Sigmoid colon (tissue), 7 donors: ENCODE data around the gene ALMS1. TPM values are rescaled to one million over a fixed set of nuclear protein-coding genes. Genes with fewer than 3 reads are reported as not detected.
"Not testable (repeated sequence)": the region's sequence is repeated elsewhere in the genome, so short reads cannot be mapped to it uniquely, and the experiment has no call there.

Experiments used
- DNase-seq: peaks from one replicate; pipeline ENCODE4 v3.0.0-alpha.2; 2019
- H3K27ac ChIP-seq, 4 donors: fragments of 200-600 bp; sonication (generic); one replicate each; pipeline ENCODE4 v1.5.1; 2016 to 2019; ENCODE audit warnings: mild to moderate bottlenecking in 1 of 4
- H3K27me3 ChIP-seq, 3 donors: fragments of 200-600 bp; sonication (generic); one replicate each; pipeline ENCODE4 v1.5.1; 2019; ENCODE audit warnings: mild to moderate bottlenecking in 1 of 3
- H3K36me3 ChIP-seq, 4 donors: fragments of 200-600 bp; sonication (generic); one replicate each; pipeline ENCODE4 v1.5.1; 2016 to 2019
- H3K4me1 ChIP-seq, 4 donors: fragments of 200-600 bp; sonication (generic); one replicate each; pipeline ENCODE4 v1.5.1; 2017 to 2019
- H3K4me3 ChIP-seq, 4 donors: fragments of 200-600 bp; sonication (generic); one replicate each; pipeline ENCODE4 v1.5.1; 2017 to 2019; ENCODE audit warnings: mild to moderate bottlenecking in 2 of 4, moderate library complexity in 1 of 4
- H3K9me3 ChIP-seq, 4 donors: fragments of 200-600 bp in 3 of 4; sonication (generic) in 3 of 4; one replicate each; pipeline versions ENCODE4 v1.5.1 to v1.6.1; 2013 to 2019
- CTCF ChIP-seq, 4 experiments: fragments of 450-650 bp in 3 of 4; fragments of 200-600 bp in 1 of 4; IDR thresholded peaks; one replicate each; pipeline ENCODE4 v1.5.1; 2016 to 2019; ENCODE audit warnings: antibody characterized with exemption in 4 of 4, mild to moderate bottlenecking in 3 of 4, moderate library complexity in 2 of 4
- EP300 ChIP-seq, 4 donors: sonication (generic); formaldehyde crosslinking; IDR thresholded peaks; one replicate each; pipeline ENCODE4 v1.6.1; 2017; ENCODE audit warnings: antibody characterized with exemption in 4 of 4
- POLR2A ChIP-seq, 2 donors: fragments of 450-650 bp; IDR thresholded peaks; one replicate each; pipeline ENCODE4 v1.6.1; 2016; ENCODE audit warnings: antibody characterized with exemption in 2 of 2, mild to moderate bottlenecking in 2 of 2, moderate library complexity in 2 of 2
- POLR2AphosphoS5 ChIP-seq, 4 donors: sonication (generic); formaldehyde crosslinking; IDR thresholded peaks; one replicate each; pipeline ENCODE4 v1.6.1; 2017; ENCODE audit warnings: antibody characterized with exemption in 4 of 4
- WGBS, 2 donors: extraction: QIAGEN DNeasy Blood & Tissue Kit; methylation state at CpG; one replicate each; pipeline ENCODE4 v1.1.7; 2013; 5-methylcytosine and 5-hydroxymethylcytosine counted together
- intact Hi-C: fragments of 100-400 bp; cut with DNase I; formaldehyde crosslinking; loops from one replicate; pipeline ENCODE4 v1.15.1; 2023
- polyA plus RNA-seq, 3 donors: library from polyadenylated mRNA; stranded (reverse); fragments of 200-250 nt; gene quantifications; one replicate each; pipeline ENCODE4 v1.2.3, GENCODE V29; 2013
- total RNA-seq, 4 donors: library from RNA; depleted of rRNA; stranded (reverse); fragments of >200 nt; gene quantifications; one replicate each; pipeline ENCODE4 v1.1.0, GENCODE V29; 2016
- donor health status: healthy with polysubstance abuse.
- donor health status: Bipolar disorder and iron deficiency.
- donor health status: healthy.

ALMS1 gene
- total and polyA plus RNA-seq, 7 donors: 3.5 to 47.6 (median 29.3) TPM

DNA sequence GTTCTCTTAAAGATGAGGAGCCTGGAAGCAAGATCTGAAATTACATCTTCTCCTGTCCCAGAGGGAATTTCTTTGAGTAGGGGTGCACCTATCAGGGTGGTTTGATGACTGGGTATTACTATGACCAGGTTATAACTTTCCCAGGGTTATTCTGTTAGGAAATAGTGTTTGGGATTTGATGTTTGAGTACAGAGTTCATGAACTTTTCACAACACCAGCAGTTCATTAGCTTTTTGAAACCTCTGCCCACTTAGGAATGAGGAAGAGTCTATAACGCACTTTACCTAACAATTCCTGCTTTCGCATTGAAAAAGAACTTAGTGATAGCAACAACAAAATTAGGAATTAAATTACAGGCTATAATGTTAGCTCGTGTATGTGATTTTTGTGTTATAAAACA lies 58.6 kb downstream of the ALMS1 start:
- WGBS, 2 donors: 94 to 96% methylated on average over 3 of the region's 3 CpGs
- Histone ChIP-seq H3K4me1 (no peaks in the 10 kb centered on the region), H3K36me3 (peaks cover 7 to 44% (median 15%) of the 10 kb centered on the region in 4 donors), H3K9me3 (no peaks in the 10 kb centered on the region), H3K4me3 (no peak overlapping the region), H3K27me3 (no peaks in the 10 kb centered on the region), H3K27ac (no peak overlapping the region)
- intact Hi-C loops: no loop called here
- no peak for TF ChIP-seq EP300 (IDR thresholded peaks at IDR 0.05)
- TF ChIP-seq CTCF (IDR thresholded peaks at IDR 0.05): no peak
- no peak for TF ChIP-seq POLR2A (IDR thresholded peaks at IDR 0.05)
- no peak for TF ChIP-seq POLR2AphosphoS5 (IDR thresholded peaks at IDR 0.05)
- DNase-seq: no peak

- H3K4me3 ChIP-seq: no peak overlapping the region
- H3K9me3 ChIP-seq: no peaks in the 10 kb centered on the region
- H3K27me3 ChIP-seq: no peaks in the 10 kb centered on the region
- no peaks in the 10 kb centered on the region for H3K4me1 ChIP-seq
- intact Hi-C loops: no loop called here
- 75 to 95% methylated on average over 3 of the region's 3 CpGs for whole genome bisulfite sequencing, 2 donors
- no peak overlapping the region for H3K27ac ChIP-seq
- peaks cover 7 to 41% (median 18%) of the 10 kb centered on the region in 4 donors for H3K36me3 ChIP-seq
- TF ChIP-seq POLR2AphosphoS5 (IDR thresholded peaks at IDR 0.05): no peak
- TF ChIP-seq EP300 (IDR thresholded peaks at IDR 0.05): no peak
- no peak for TF ChIP-seq CTCF (IDR thresholded peaks at IDR 0.05)
- no peak for TF ChIP-seq POLR2A (IDR thresholded peaks at IDR 0.05)
- DNase-seq: no peak
Measured at GRCh38 chr2:73448856-73449255, 63.2 kb downstream of the ALMS1 start.

DNA sequence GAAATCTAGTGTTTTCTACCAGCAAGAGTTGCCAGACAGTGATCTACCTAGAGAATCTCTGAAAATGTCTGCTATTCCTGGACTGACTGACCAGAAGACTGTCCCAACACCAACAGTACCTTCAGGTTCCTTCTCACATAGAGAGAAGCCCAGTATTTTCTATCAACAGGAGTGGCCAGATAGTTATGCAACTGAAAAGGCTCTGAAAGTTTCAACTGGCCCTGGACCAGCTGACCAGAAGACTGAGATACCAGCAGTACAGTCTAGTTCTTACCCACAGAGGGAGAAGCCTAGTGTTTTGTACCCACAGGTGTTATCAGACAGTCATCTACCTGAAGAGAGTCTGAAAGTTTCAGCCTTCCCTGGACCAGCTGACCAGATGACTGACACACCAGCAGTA lies 63.8 kb downstream of the ALMS1 start:
- no peaks in the 10 kb centered on the region for H3K9me3 ChIP-seq
- H3K4me3 ChIP-seq: no peak overlapping the region
- no peaks in the 10 kb centered on the region for H3K27me3 ChIP-seq
- H3K36me3 ChIP-seq: peaks cover 7 to 41% (median 18%) of the 10 kb centered on the region in 4 donors
- TF ChIP-seq CTCF (IDR thresholded peaks at IDR 0.05) (no peak), EP300 (IDR thresholded peaks at IDR 0.05) (no peak), POLR2AphosphoS5 (IDR thresholded peaks at IDR 0.05) (no peak), POLR2A (IDR thresholded peaks at IDR 0.05) (no peak)
- H3K27ac ChIP-seq: no peak overlapping the region
- DNase-seq: no peak
- intact Hi-C loops: no loop called here
- H3K4me1 ChIP-seq: no peaks in the 10 kb centered on the region

DNA sequence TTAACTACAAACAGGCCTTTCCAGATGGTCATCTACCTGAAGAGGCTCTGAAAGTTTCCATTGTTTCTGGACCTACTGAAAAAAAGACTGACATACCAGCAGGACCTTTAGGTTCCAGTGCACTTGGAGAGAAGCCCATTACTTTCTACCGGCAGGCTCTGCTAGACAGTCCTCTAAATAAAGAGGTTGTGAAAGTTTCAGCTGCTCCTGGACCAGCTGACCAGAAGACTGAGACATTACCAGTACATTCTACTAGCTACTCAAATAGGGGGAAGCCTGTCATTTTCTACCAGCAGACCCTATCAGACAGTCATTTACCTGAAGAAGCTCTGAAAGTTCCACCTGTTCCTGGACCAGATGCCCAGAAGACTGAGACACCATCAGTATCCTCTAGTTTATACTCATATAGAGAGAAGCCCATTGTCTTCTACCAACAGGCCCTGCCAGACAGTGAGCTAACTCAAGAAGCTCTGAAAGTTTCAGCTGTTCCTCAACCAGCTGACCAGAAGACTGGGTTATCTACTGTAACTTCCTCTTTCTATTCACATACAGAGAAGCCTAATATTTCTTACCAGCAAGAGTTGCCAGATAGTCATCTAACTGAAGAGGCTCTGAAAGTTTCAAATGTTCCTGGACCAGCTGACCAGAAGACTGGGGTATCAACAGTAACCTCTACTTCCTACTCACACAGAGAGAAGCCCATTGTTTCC lies 65.8 kb downstream of the ALMS1 start:
- Histone ChIP-seq H3K4me3 (no peak overlapping the region), H3K27ac (no peak overlapping the region), H3K36me3 (peaks cover 7 to 48% (median 20%) of the 10 kb centered on the region in 4 donors), H3K9me3 (no peaks in the 10 kb centered on the region), H3K4me1 (no peaks in the 10 kb centered on the region), H3K27me3 (no peaks in the 10 kb centered on the region)
- intact Hi-C loops: no loop called here
- TF ChIP-seq POLR2AphosphoS5 (IDR thresholded peaks at IDR 0.05): no peak
- no peak for TF ChIP-seq EP300 (IDR thresholded peaks at IDR 0.05)
- TF ChIP-seq CTCF (IDR thresholded peaks at IDR 0.05): no peak
- no peak for TF ChIP-seq POLR2A (IDR thresholded peaks at IDR 0.05)
- no peak for DNase-seq
- WGBS, 2 donors: 87 to 93% methylated on average over 1 of the region's 1 CpG

DNA sequence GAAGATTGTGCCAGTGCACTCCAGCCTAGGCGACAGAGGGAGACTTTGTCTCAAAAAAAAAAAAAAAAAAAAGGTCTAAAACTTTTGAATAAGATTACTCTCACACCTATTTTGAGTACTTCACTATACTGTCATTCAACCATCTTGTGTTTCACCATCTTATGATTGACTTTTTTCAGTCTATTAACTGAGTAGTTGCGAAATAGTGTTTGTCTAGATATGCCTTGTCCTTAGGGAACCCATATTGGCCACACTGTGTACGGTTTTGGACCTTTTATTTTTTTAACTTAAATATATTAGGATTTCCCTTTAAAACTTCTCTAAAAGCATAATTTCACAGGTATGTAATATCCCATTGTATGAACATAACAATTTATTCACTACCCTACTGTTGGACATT lies 72.3 kb downstream of the ALMS1 start:
- DNase-seq: no peak
- no peak overlapping the region for H3K4me3 ChIP-seq
- no peaks in the 10 kb centered on the region for H3K9me3 ChIP-seq
- intact Hi-C loops: no loop called here
- TF ChIP-seq POLR2AphosphoS5 (IDR thresholded peaks at IDR 0.05): no peak
- no peak for TF ChIP-seq POLR2A (IDR thresholded peaks at IDR 0.05)
- no peak for TF ChIP-seq EP300 (IDR thresholded peaks at IDR 0.05)
- TF ChIP-seq CTCF (IDR thresholded peaks at IDR 0.05): no peak
- no peaks in the 10 kb centered on the region for H3K27me3 ChIP-seq
- 98 to 99% methylated on average over 3 of the region's 3 CpGs for WGBS, 2 donors
- no peaks in the 10 kb centered on the region for H3K4me1 ChIP-seq
- H3K36me3 ChIP-seq: peaks cover 0 to 35% (median 3%) of the 10 kb centered on the region in 4 donors
- no peak overlapping the region for H3K27ac ChIP-seq

GRCh38 chr2:73462388-73462787 lies 76.8 kb downstream of the ALMS1 start:
- H3K4me1 ChIP-seq, H3K27ac ChIP-seq, DNase-seq, H3K27me3 ChIP-seq, H3K4me3 ChIP-seq, H3K9me3 ChIP-seq, intact Hi-C loops: not testable (repeated sequence)
- H3K36me3 ChIP-seq: peaks cover 0 to 24% (median 0%) of the 10 kb centered on the region in 4 donors
- WGBS, 2 donors: 96 to 100% methylated on average over 1 of the region's 1 CpG
